Neural progenitor cell (in vitro differentiated cells): ENCODE results near the gene PLPPR3. TPM values are rescaled to one million over a fixed set of nuclear protein-coding genes. Genes with fewer than 3 reads are reported as not detected.

Experiments used
- DNase-seq: peaks from one replicate; pipeline ENCODE4 v3.0.0-alpha.2; 2016; ENCODE audit warnings: low spot score
- H2AFZ ChIP-seq: fragments of 200-600 bp; sonication (generic); replicated peaks from 2 replicates; pipeline ENCODE4 v1.6.1; 2016; ENCODE audit warnings: antibody characterized with exemption
- H3F3A ChIP-seq: fragments of 200-600 bp; sonication (generic); 2 replicates; pipeline ENCODE4 v1.6.1; 2016; ENCODE audit warnings: antibody characterized with exemption, low read depth
- H3K27ac ChIP-seq: fragments of 200-600 bp; sonication (generic); 2 replicates; pipeline ENCODE4 v1.5.1; 2016; ENCODE audit warnings: mild to moderate bottlenecking
- H3K27me3 ChIP-seq: fragments of 200-600 bp; sonication (generic); 2 replicates; pipeline ENCODE4 v1.6.1; 2016; ENCODE audit warnings: mild to moderate bottlenecking, moderate library complexity
- H3K36me3 ChIP-seq: fragments of 200-600 bp; sonication (generic); 2 replicates; pipeline ENCODE4 v1.5.1; 2016
- H3K4me1 ChIP-seq: fragments of 200-600 bp; sonication (generic); 2 replicates; pipeline ENCODE4 v1.6.1; 2016; ENCODE audit warnings: mixed run types
- H3K4me2 ChIP-seq: fragments of 200-600 bp; sonication (generic); 2 replicates; pipeline ENCODE4 v1.6.1; 2016
- H3K4me3 ChIP-seq: fragments of 200-600 bp; sonication (generic); 2 replicates; pipeline ENCODE4 v1.5.1; 2016
- H3K79me2 ChIP-seq: fragments of 200-600 bp; sonication (generic); 2 replicates; pipeline ENCODE4 v1.6.1; 2016; ENCODE audit warnings: low read depth
- H3K9ac ChIP-seq: fragments of 200-600 bp; sonication (generic); 2 replicates; pipeline ENCODE4 v1.6.1; 2016
- H3K9me3 ChIP-seq: fragments of 200-600 bp; sonication (generic); 2 replicates; pipeline ENCODE4 v1.5.1; 2016; ENCODE audit warnings: low read depth
- H4K20me1 ChIP-seq: fragments of 200-600 bp; sonication (generic); 2 replicates; pipeline ENCODE4 v1.6.1; 2016; ENCODE audit warnings: low read depth
- H3K27ac Mint-ChIP-seq: 3 replicates; pipeline ENCODE4 v1.8.0; 2021; ENCODE audit warnings: mixed read lengths
- H3K27me3 Mint-ChIP-seq: 2 replicates; pipeline ENCODE4 v1.8.0; 2022; ENCODE audit warnings: low read depth, mild to moderate bottlenecking, inconsistent platforms, moderate library complexity, mixed read lengths; ENCODE audit not compliant: insufficient read depth
- H3K36me3 Mint-ChIP-seq: 3 replicates; pipeline ENCODE4 v1.8.0; 2021; ENCODE audit warnings: mixed read lengths
- H3K4me1 Mint-ChIP-seq: 3 replicates; pipeline ENCODE4 v1.8.0; 2021; ENCODE audit warnings: mixed read lengths
- H3K4me3 Mint-ChIP-seq: 3 replicates; pipeline ENCODE4 v1.8.0; 2021; ENCODE audit warnings: mild to moderate bottlenecking, moderate library complexity, mixed read lengths
- H3K9me3 Mint-ChIP-seq: 3 replicates; pipeline ENCODE4 v1.8.0; 2020; ENCODE audit warnings: mixed read lengths
- EZH2 ChIP-seq: fragments of 200-600 bp; sonication (generic); IDR thresholded peaks from 2 replicates; pipeline ENCODE4 v1.6.1; 2017; ENCODE audit warnings: antibody characterized with exemption, mild to moderate bottlenecking, moderate library complexity
- EZH2phosphoT487 ChIP-seq: fragments of 200-600 bp; sonication (generic); IDR thresholded peaks from 2 replicates; pipeline ENCODE4 v1.6.1; 2017; ENCODE audit warnings: antibody characterized with exemption
- total RNA-seq: library from RNA; depleted of rRNA; stranded (reverse); fragments of >200 nt; gene quantifications from 2 replicates; pipeline ENCODE4 v1.2.3, GENCODE V29; 2015; ENCODE audit warnings: low replicate concordance
- TF ChIP-seq, protein P1 (sequence below): fragments of 200-600 bp; sonication (generic); IDR thresholded peaks from 2 replicates; pipeline ENCODE4 v1.5.1; 2017; ENCODE audit warnings: antibody characterized with exemption, mild to moderate bottlenecking

The PLPPR3 gene
- total RNA-seq, 1 donor from 2014 or later, result 15.6 TPM

DNA sequence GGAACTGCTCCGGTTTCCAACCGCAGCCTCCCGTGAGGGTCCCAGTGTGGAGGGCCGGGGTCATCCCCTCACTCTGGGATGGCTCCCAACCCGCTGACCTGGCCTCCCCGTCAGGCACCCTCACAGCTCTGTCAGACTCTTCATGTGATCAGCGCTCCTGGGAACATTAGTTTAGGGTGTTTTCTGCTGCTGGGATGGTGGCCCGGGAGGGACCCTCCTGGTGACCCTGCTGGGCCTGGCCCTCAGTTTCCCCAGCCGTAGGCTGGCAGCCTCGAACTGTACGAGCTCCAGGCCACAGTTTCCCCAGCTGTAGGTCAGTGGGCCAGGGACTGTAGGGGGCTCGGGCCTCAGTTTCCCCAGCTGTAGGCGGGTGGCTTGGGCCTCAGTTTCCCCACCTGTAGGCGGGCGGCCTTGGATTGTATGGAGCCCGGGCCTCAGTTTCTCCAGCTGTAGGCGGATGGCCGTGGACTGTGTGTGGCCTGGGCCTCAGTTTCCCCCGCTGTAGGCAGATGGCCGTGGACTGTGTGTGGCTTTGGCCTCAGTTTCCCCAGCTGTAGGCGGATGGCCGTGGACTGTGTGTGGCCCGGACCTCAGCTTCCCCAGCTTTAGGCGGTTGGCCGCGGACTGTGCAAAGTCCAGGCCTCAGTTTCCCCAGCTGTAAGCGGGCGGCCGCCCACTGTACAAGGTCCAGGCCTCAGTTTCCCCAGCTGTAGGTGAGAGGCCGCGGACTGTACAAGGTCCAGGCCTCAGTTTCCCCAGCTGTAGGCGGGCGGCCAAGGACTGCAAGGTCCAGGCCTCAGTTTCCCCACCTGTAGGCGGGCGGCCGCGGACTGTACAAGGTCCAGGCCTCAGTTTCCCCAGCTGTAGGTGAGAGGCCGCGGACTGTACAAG lies 25.8 kb downstream of the PLPPR3 start:
- Mint-ChIP-seq H3K9me3 (no peaks in the 10 kb centered on the region), H3K27ac (no peak overlapping the region), H3K36me3 (peaks cover 8% of the 10 kb centered on the region), H3K4me3 (peak overlapping the region; percentile 70), H3K4me1 (peaks cover 28% of the 10 kb centered on the region), H3K27me3 (peaks cover 7% of the 10 kb centered on the region)
- Histone ChIP-seq H2AFZ (no peak overlapping the region), H3F3A (peaks cover 28% of the 10 kb centered on the region), H3K9me3 (no peaks in the 10 kb centered on the region), H3K9ac (no peak overlapping the region), H3K4me3 (peak overlapping the region; percentile 59), H3K79me2 (peaks cover 31% of the 10 kb centered on the region), H3K4me1 (peaks cover 20% of the 10 kb centered on the region), H3K27me3 (no peaks in the 10 kb centered on the region), H3K27ac (no peak overlapping the region), H3K4me2 (peak overlapping the region; percentile 85), H4K20me1 (peaks cover 31% of the 10 kb centered on the region), H3K36me3 (no peaks in the 10 kb centered on the region)
- no peak for DNase-seq
- TF ChIP-seq, protein P1, sequence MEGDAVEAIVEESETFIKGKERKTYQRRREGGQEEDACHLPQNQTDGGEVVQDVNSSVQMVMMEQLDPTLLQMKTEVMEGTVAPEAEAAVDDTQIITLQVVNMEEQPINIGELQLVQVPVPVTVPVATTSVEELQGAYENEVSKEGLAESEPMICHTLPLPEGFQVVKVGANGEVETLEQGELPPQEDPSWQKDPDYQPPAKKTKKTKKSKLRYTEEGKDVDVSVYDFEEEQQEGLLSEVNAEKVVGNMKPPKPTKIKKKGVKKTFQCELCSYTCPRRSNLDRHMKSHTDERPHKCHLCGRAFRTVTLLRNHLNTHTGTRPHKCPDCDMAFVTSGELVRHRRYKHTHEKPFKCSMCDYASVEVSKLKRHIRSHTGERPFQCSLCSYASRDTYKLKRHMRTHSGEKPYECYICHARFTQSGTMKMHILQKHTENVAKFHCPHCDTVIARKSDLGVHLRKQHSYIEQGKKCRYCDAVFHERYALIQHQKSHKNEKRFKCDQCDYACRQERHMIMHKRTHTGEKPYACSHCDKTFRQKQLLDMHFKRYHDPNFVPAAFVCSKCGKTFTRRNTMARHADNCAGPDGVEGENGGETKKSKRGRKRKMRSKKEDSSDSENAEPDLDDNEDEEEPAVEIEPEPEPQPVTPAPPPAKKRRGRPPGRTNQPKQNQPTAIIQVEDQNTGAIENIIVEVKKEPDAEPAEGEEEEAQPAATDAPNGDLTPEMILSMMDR, result no peak
- TF ChIP-seq EZH2, result no peak
- no peak for TF ChIP-seq EZH2phosphoT487

DNA sequence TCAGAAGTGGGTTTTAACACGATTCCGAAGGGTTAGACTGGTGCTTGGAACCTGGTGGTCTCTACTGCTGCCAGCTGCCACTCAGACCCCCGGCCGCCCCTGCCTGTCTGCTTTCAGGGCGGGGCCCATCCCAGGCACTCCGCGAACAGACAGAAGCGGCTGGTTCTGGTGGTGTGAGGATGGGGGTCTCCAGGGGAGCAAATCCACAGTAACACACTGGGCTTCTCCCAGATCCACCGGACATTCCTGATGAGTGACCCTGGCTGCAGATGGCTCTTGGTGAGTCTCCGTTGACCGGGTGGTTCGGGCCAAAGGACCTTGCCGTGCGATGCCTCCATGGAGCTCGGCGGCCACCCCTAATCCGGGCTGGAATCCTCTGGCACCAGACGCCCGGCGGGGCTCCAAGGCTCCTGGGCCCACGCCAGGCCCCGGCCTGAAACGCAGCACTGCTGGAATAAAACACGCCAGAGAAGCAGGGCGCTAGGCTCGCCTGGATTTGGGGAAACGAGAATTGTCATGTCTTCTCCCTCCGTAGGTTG lies 26.6 kb downstream of the PLPPR3 start:
- peaks cover 23% of the 10 kb centered on the region for H4K20me1 ChIP-seq
- peaks cover 24% of the 10 kb centered on the region for H3K79me2 ChIP-seq
- no peaks in the 10 kb centered on the region for H3K36me3 ChIP-seq
- Mint-ChIP-seq H3K27me3 (peaks cover 9% of the 10 kb centered on the region), H3K36me3 (peaks cover 3% of the 10 kb centered on the region), H3K4me1 (peaks cover 25% of the 10 kb centered on the region), H3K9me3 (no peaks in the 10 kb centered on the region), H3K4me3 (peak overlapping the region; percentile 70), H3K27ac (no peak overlapping the region)
- no peak overlapping the region for H2AFZ ChIP-seq
- peaks cover 13% of the 10 kb centered on the region for H3K4me1 ChIP-seq
- no peak overlapping the region for H3K4me3 ChIP-seq
- no peak overlapping the region for H3K4me2 ChIP-seq
- H3K9me3 ChIP-seq, result no peaks in the 10 kb centered on the region
- no peak overlapping the region for H3K27ac ChIP-seq
- no peak for DNase-seq
- no peaks in the 10 kb centered on the region for H3K27me3 ChIP-seq
- TF ChIP-seq EZH2 (no peak), EZH2phosphoT487 (no peak)
- TF ChIP-seq, protein P1, result no peak
- no peak overlapping the region for H3K9ac ChIP-seq
- peaks cover 30% of the 10 kb centered on the region for H3F3A ChIP-seq

DNA sequence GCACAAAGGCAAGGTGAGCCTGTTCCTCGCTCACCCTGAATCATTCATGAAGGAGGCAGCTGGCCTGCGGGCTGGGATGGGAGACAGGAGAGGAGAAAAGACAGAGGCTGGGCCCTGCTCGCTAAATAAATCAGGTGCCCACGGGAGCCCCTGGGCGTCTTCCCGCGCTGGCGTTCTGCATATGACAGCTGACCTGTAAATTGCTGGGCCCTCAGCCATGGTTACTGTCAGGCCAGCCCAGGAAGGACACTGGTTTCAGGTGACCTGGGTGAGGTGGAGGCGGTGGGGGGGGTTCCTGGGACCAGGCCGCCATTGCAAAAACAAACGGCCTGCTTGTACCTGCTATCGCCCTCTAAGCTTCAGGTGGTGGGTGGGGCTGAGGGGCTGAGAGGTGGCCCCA lies 27.9 kb downstream of the PLPPR3 start:
- TF ChIP-seq EZH2phosphoT487, result no peak
- TF ChIP-seq, protein P1, result no peak
- TF ChIP-seq EZH2, result no peak
- Mint-ChIP-seq H3K27me3 (peaks cover 12% of the 10 kb centered on the region), H3K9me3 (no peaks in the 10 kb centered on the region), H3K4me1 (peaks cover 25% of the 10 kb centered on the region), H3K27ac (no peak overlapping the region), H3K4me3 (no peak overlapping the region), H3K36me3 (peaks cover 2% of the 10 kb centered on the region)
- no peak for DNase-seq
- Histone ChIP-seq H3K27ac (no peak overlapping the region), H3K4me1 (peaks cover 12% of the 10 kb centered on the region), H3K4me2 (no peak overlapping the region), H3K36me3 (no peaks in the 10 kb centered on the region), H3F3A (peaks cover 33% of the 10 kb centered on the region), H3K9me3 (no peaks in the 10 kb centered on the region), H4K20me1 (peaks cover 10% of the 10 kb centered on the region), H3K4me3 (no peak overlapping the region), H3K9ac (no peak overlapping the region), H2AFZ (no peak overlapping the region), H3K79me2 (peaks cover 10% of the 10 kb centered on the region), H3K27me3 (no peaks in the 10 kb centered on the region)
